COR-L47 (cell line): ENCODE measurements around the gene TMEM203.

ENCODE experiments used
- DNase-seq: peaks from one replicate; lab custom pipeline; 2025; lab: John Stamatoyannopoulos, UW

The TMEM203 gene

GRCh38 chr9:137178201-137178938, 27.1 kb downstream of the TMEM203 start:
- DNase-seq = no peak

- peak; percentile 37 for DNase-seq
These were observed 28.9 kb downstream of the TMEM203 start for GRCh38 chr9:137176302-137177182.

- DNase-seq = no peak
These were observed 30.0 kb downstream of the TMEM203 start for GRCh38 chr9:137175345-137175961.

- DNase-seq = peak; percentile 72
These were observed 30.6 kb downstream of the TMEM203 start for GRCh38 chr9:137174722-137175293.

GRCh38 chr9:137173796-137174664, 31.4 kb downstream of the TMEM203 start:
- no peak for DNase-seq

- DNase-seq = no peak
These were observed 32.3 kb downstream of the TMEM203 start for GRCh38 chr9:137172901-137173795.

GRCh38 chr9:137171149-137171900, 34.1 kb downstream of the TMEM203 start:
- DNase-seq = no peak

- DNase-seq = no peak
These were observed 34.8 kb downstream of the TMEM203 start for GRCh38 chr9:137170486-137171148.

- no peak for DNase-seq
These were observed 35.5 kb downstream of the TMEM203 start, which contains the start of gene LRRC26 for GRCh38 chr9:137169896-137170358. LRRC26 (minus strand) TSS chr9:137170051; CDS start chr9:137169943, 108 bp downstream.

GRCh38 chr9:137168904-137169856, 36.3 kb downstream of the TMEM203 start:
- peak; percentile 92 for DNase-seq

- DNase-seq = no peak
These were observed 36.9 kb downstream of the TMEM203 start for GRCh38 chr9:137168573-137168903.

GRCh38 chr9:137167747-137168572, 37.5 kb downstream of the TMEM203 start:
- no peak for DNase-seq

GRCh38 chr9:137167277-137167746, 38.1 kb downstream of the TMEM203 start:
- DNase-seq = no peak

- no peak for DNase-seq
These were observed 38.8 kb downstream of the TMEM203 start for GRCh38 chr9:137166380-137167229.

- DNase-seq = no peak
These were observed 40.1 kb downstream of the TMEM203 start for GRCh38 chr9:137165250-137165836.
